Hematopoietic multipotent progenitor cell treated with erythropoietin and hydrocortisone succinate and interleukin-3 and kit ligand, for 4 days (in vitro differentiated cells): ENCODE measurements around the gene ACOT2.
"Not testable (repeated sequence)": the region's sequence is repeated elsewhere in the genome, so short reads cannot be mapped to it uniquely, and the experiment has no call there.

Experiments used
- DNase-seq: peaks from one replicate; pipeline ENCODE4 v3.0.0-alpha.2; 2015

ACOT2 gene

GRCh38 chr14:73569185-73569958, at the start of gene ACOT2:
Gene ACOT2, plus strand, starts transcription at chr14:73569213. Its CDS starts 28 bp downstream, at chr14:73569241.
- peak; percentile 95 for DNase-seq

- DNase-seq = no peak
Measured at GRCh38 chr14:73521229-73521628, 47.8 kb upstream of the ACOT2 start.

GRCh38 chr14:73524493-73524892, 44.5 kb upstream of the ACOT2 start:
- DNase-seq = no peak

GRCh38 chr14:73526036-73526984, 42.7 kb upstream of the ACOT2 start:
- DNase-seq = no peak

- DNase-seq = not testable (repeated sequence)
Measured at GRCh38 chr14:73529356-73529755, 39.7 kb upstream of the ACOT2 start.

- DNase-seq = not testable (repeated sequence)
Measured at GRCh38 chr14:73531971-73532370, 37.0 kb upstream of the ACOT2 start.

GRCh38 chr14:73537244-73538045, 31.6 kb upstream of the ACOT2 start:
- not testable (repeated sequence) for DNase-seq

- DNase-seq = peak; percentile 43
Measured at GRCh38 chr14:73539017-73539416, 30.0 kb upstream of the ACOT2 start.

- not testable (repeated sequence) for DNase-seq
Measured at GRCh38 chr14:73542961-73543360, 26.1 kb upstream of the ACOT2 start.

- DNase-seq = not testable (repeated sequence)
Measured at GRCh38 chr14:73545353-73545752, 23.7 kb upstream of the ACOT2 start.

GRCh38 chr14:73549097-73549496, 19.9 kb upstream of the ACOT2 start:
- DNase-seq = not testable (repeated sequence)

- DNase-seq = not testable (repeated sequence)
Measured at GRCh38 chr14:73549889-73550524, 19.0 kb upstream of the ACOT2 start.

- no peak for DNase-seq
Measured at GRCh38 chr14:73553845-73554244, 15.2 kb upstream of the ACOT2 start.

- peak; percentile 42 for DNase-seq
Measured at GRCh38 chr14:73557201-73557600, 11.8 kb upstream of the ACOT2 start.

GRCh38 chr14:73558238-73558637, 10.8 kb upstream of the ACOT2 start:
- DNase-seq = not testable (repeated sequence)

GRCh38 chr14:73562256-73562655, 6.8 kb upstream of the ACOT2 start:
- not testable (repeated sequence) for DNase-seq

GRCh38 chr14:73562696-73563095, 6.3 kb upstream of the ACOT2 start:
- peak; percentile 60 for DNase-seq

- DNase-seq = not testable (repeated sequence)
Measured at GRCh38 chr14:73566431-73566830, 2.6 kb upstream of the ACOT2 start.

- not testable (repeated sequence) for DNase-seq
Measured at GRCh38 chr14:73566935-73567334, 2.1 kb upstream of the ACOT2 start.

GRCh38 chr14:73567358-73567757, 1.7 kb upstream of the ACOT2 start:
- DNase-seq = no peak

- DNase-seq = no peak
Measured at GRCh38 chr14:73567951-73568885, 795 bp upstream of the ACOT2 start.
